ENCODE measurements around the gene OTULIN. TPM values are rescaled to one million over a fixed set of nuclear protein-coding genes. Genes with fewer than 3 reads are reported as not detected.

Gene OTULIN
- total RNA-seq, 1 experiment from 2014 or later, result 22.4 TPM

- H3K27me3 ChIP-seq (ENCODE audit: low read length), result no peaks in the 10 kb centered on the region
- no peaks in the 10 kb centered on the region for H3K9me2 ChIP-seq (replicated peaks; ENCODE audit: low read length)
- H3K27ac ChIP-seq (ENCODE audit: low read length), result no peak overlapping the region
- no peaks in the 10 kb centered on the region for H3K9me3 ChIP-seq (ENCODE audit: low read length)
- ChIA-PET CTCF (no interaction called here), POLR2A (ENCODE audit: unreplicated experiment) (no interaction called here)
- TF ChIP-seq CTCF (conservative IDR thresholded peaks at IDR 0.05; ENCODE audit: low read depth, low read length), result no peak
- TF ChIP-seq EZH2phosphoT487 (IDR thresholded peaks at IDR 0.05; ENCODE audit: borderline replicate concordance, low read length), result no peak
- TF ChIP-seq EZH2 (IDR thresholded peaks at IDR 0.05; ENCODE audit: low read length, unreplicated experiment), result no peak
- no peaks in the 10 kb centered on the region for H3F3A ChIP-seq (ENCODE audit: low read length, unreplicated experiment)
- intact Hi-C loops (cut with micrococcal nuclease), result no loop called here
- no peak overlapping the region for H3K9ac ChIP-seq (ENCODE audit: low read length)
- H3K4me3 ChIP-seq (ENCODE audit: low read length), result no peak overlapping the region
- DNase-seq (no peak), ATAC-seq (no peak)
- no peaks in the 10 kb centered on the region for H3K79me2 ChIP-seq (ENCODE audit: low read length)
- no peak overlapping the region for H2AFZ ChIP-seq (ENCODE audit: low read length)
- no peaks in the 10 kb centered on the region for H3K36me3 ChIP-seq (ENCODE audit: low read depth, low read length)
- H4K20me1 ChIP-seq (ENCODE audit: low read length), result no peaks in the 10 kb centered on the region
- H3K4me2 ChIP-seq (ENCODE audit: low read length), result no peak overlapping the region
- no TSS peak for BruUV-seq (replicated peaks)
- H3K4me1 ChIP-seq (ENCODE audit: insufficient read depth, low read length), result no peaks in the 10 kb centered on the region
Measured at GRCh38 chr5:14732991-14733390, 68.5 kb downstream of the OTULIN start.

- Histone ChIP-seq H3K9me2 (replicated peaks; ENCODE audit: low read length) (no peaks in the 10 kb centered on the region), H3K9me3 (ENCODE audit: low read length) (no peaks in the 10 kb centered on the region), H4K20me1 (ENCODE audit: low read length) (no peaks in the 10 kb centered on the region), H3K79me2 (ENCODE audit: low read length) (no peaks in the 10 kb centered on the region), H3K9ac (ENCODE audit: low read length) (no peak overlapping the region), H3K27ac (ENCODE audit: low read length) (no peak overlapping the region), H3F3A (ENCODE audit: low read length, unreplicated experiment) (no peaks in the 10 kb centered on the region), H3K36me3 (ENCODE audit: low read depth, low read length) (no peaks in the 10 kb centered on the region), H3K27me3 (ENCODE audit: low read length) (no peaks in the 10 kb centered on the region), H3K4me1 (ENCODE audit: insufficient read depth, low read length) (0 out of 2 replicates have a peak, but pooled peaks cover under 1% of the 10 kb centered on the region), H3K4me3 (ENCODE audit: low read length) (no peak overlapping the region), H2AFZ (ENCODE audit: low read length) (no peak overlapping the region), H3K4me2 (ENCODE audit: low read length) (no peak overlapping the region)
- no TSS peak for BruUV-seq (replicated peaks)
- no peak for ATAC-seq
- intact Hi-C loops (cut with micrococcal nuclease), result no loop called here
- no peak for DNase-seq
- TF ChIP-seq EZH2 (IDR thresholded peaks at IDR 0.05; ENCODE audit: low read length, unreplicated experiment) (no peak), EZH2phosphoT487 (IDR thresholded peaks at IDR 0.05; ENCODE audit: borderline replicate concordance, low read length) (no peak), CTCF (conservative IDR thresholded peaks at IDR 0.05; ENCODE audit: low read depth, low read length) (no peak)
- POLR2A ChIA-PET (ENCODE audit: unreplicated experiment), result no interaction called here
- CTCF ChIA-PET, result no interaction called here
Measured at GRCh38 chr5:14733661-14734060, 69.1 kb downstream of the OTULIN start.

- H3K9me2 ChIP-seq (replicated peaks; ENCODE audit: low read length), result no peaks in the 10 kb centered on the region
- H3K4me2 ChIP-seq (ENCODE audit: low read length), result no peak overlapping the region
- ChIA-PET CTCF (no interaction called here), POLR2A (ENCODE audit: unreplicated experiment) (no interaction called here)
- H3K4me1 ChIP-seq (ENCODE audit: insufficient read depth, low read length), result peaks cover 7% of the 10 kb centered on the region
- no peak overlapping the region for H3K27ac ChIP-seq (ENCODE audit: low read length)
- no peak overlapping the region for H3K9ac ChIP-seq (ENCODE audit: low read length)
- BruUV-seq (replicated peaks), result no TSS peak
- intact Hi-C loops (cut with micrococcal nuclease), result no loop called here
- no peak overlapping the region for H2AFZ ChIP-seq (ENCODE audit: low read length)
- no peaks in the 10 kb centered on the region for H3F3A ChIP-seq (ENCODE audit: low read length, unreplicated experiment)
- H3K9me3 ChIP-seq (ENCODE audit: low read length), result no peaks in the 10 kb centered on the region
- no peak for ATAC-seq
- no peak overlapping the region for H3K4me3 ChIP-seq (ENCODE audit: low read length)
- TF ChIP-seq EZH2phosphoT487 (IDR thresholded peaks at IDR 0.05; ENCODE audit: borderline replicate concordance, low read length) (no peak), CTCF (conservative IDR thresholded peaks at IDR 0.05; ENCODE audit: low read depth, low read length) (no peak), EZH2 (IDR thresholded peaks at IDR 0.05; ENCODE audit: low read length, unreplicated experiment) (no peak)
- no peaks in the 10 kb centered on the region for H3K79me2 ChIP-seq (ENCODE audit: low read length)
- H4K20me1 ChIP-seq (ENCODE audit: low read length), result no peaks in the 10 kb centered on the region
- no peaks in the 10 kb centered on the region for H3K27me3 ChIP-seq (ENCODE audit: low read length)
- no peak for DNase-seq
- no peaks in the 10 kb centered on the region for H3K36me3 ChIP-seq (ENCODE audit: low read depth, low read length)
Measured at GRCh38 chr5:14734396-14734795, 69.9 kb downstream of the OTULIN start.
